Measurements from ENCODE around the gene RAB18.

RAB18 gene

GRCh38 chr10:27518261-27518660 lies 14.2 kb downstream of the RAB18 start:
- H3K4me3 ChIP-seq (replicated peaks; ENCODE audit: low read depth, low read length) = no peak overlapping the region
- TF ChIP-seq CTCF (IDR thresholded peaks at IDR 0.05; ENCODE audit: low read length, missing control alignments) = no peak
- DNase-seq (ENCODE audit: low read depth) = no peak

- DNase-seq (ENCODE audit: low read depth) = peak; percentile 80
- TF ChIP-seq CTCF (IDR thresholded peaks at IDR 0.05; ENCODE audit: low read length, missing control alignments) = no peak
- no peak overlapping the region for H3K4me3 ChIP-seq (replicated peaks; ENCODE audit: low read depth, low read length)
These were observed 21.7 kb downstream of the RAB18 start for GRCh38 chr10:27525819-27526218.

- peak; percentile 16 for DNase-seq (ENCODE audit: low read depth)
- no peak for TF ChIP-seq CTCF (IDR thresholded peaks at IDR 0.05; ENCODE audit: low read length, missing control alignments)
- H3K4me3 ChIP-seq (replicated peaks; ENCODE audit: low read depth, low read length) = no peak overlapping the region
These were observed 22.1 kb downstream of the RAB18 start for GRCh38 chr10:27526242-27526641.

GRCh38 chr10:27527666-27528295 lies 23.7 kb downstream of the RAB18 start:
- no peak for TF ChIP-seq CTCF (IDR thresholded peaks at IDR 0.05; ENCODE audit: low read length, missing control alignments)
- peak; percentile 20 for DNase-seq (ENCODE audit: low read depth)
- H3K4me3 ChIP-seq (replicated peaks; ENCODE audit: low read depth, low read length) = no peak overlapping the region

DNA sequence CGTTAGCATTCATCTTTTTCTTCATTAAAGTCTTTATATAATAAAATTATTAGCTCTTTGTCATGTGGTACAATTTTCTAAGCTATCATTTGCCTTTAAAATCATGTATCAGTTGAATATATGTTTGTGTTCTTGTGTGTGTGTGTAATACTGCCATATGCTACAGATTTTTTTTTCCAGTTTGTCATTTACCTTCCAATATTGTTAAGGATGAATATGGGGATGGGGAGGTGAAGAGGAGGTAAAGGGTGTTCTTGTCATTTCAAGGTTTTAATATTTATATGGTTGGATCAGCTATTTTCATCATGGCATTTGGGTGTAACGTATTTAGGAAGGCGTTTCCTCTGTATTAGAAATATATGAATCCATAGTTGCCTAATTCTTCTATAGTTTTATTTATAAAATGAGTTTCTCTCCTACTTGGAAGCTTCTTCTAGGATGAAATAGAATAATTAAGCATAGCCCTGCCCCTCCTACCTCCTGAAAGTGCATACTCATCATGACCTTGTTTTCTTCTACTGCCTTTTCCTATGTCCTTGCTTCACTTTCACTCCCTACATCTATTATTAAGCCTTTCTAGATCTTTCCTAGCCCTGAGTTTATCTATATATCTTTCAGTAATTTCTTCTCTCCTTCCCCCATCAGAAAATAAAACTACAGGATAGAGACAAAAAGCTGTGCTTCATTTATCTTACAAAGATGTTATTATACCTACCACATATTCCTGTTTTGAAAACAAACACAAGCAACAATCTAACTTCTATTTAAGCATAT lies 25.1 kb downstream of the RAB18 start:
- TF ChIP-seq CTCF (IDR thresholded peaks at IDR 0.05; ENCODE audit: low read length, missing control alignments) = no peak
- H3K4me3 ChIP-seq (replicated peaks; ENCODE audit: low read depth, low read length) = no peak overlapping the region

DNA sequence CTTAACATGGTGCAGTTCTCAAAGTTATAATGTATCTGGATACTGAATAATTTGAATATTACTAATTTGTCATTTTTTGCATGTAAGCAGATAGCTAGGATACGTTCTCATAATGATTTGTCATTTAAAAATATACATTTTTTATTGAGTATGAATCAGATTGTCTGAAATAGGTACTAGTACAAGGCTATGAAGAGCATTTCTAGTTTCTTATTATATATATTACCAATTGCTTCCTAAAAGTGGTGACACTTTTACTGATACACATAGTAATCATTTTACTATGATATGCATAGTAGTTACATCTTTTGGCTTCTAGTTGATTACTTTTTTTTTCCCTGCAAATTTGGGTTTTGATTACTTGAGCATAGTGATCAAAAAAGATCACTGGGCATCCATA lies 26.4 kb downstream of the RAB18 start:
- no peak overlapping the region for H3K4me3 ChIP-seq (replicated peaks; ENCODE audit: low read depth, low read length)
- no peak for TF ChIP-seq CTCF (IDR thresholded peaks at IDR 0.05; ENCODE audit: low read length, missing control alignments)

More for the DNA sequence above, 25.1 kb downstream of the RAB18 start:
- peak; percentile 57 for DNase-seq (ENCODE audit: low read depth)

More for the DNA sequence above, 26.4 kb downstream of the RAB18 start:
- DNase-seq (ENCODE audit: low read depth) = no peak
